Activated T-cell treated with anti-CD3 and anti-CD28 coated beads for 24 hours (primary cell): ENCODE measurements around the gene TMEM239.
A peak's percentile ranks its signal among the peaks of the same experiment; 100 is the strongest.

ENCODE experiments used
- DNase-seq: peaks from one replicate; pipeline ENCODE4 v3.0.0-alpha.2; 2020; ENCODE audit warnings: low read depth

Gene TMEM239

GRCh38 chr20:2849529-2849928, 33.4 kb downstream of the TMEM239 start:
- DNase-seq = no peak

DNA sequence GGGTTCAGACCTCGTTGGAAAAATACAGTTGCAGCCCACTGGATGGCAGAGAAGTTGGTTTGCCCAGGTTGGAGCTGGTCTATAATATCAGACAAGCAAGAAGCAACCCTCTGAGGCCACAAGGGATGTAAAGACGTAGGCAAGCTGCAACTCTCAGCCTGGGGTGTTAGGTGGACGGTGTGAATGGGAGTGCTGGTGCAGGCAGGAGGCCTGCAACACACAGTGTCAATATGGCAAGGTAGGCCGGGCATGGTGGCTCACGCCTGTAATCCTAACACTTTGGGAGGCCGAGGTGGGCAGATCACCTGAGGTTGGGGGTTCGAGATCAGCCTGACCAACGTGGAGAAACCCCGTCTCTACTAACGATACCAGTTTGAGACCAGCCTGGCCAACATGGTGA, 34.9 kb downstream of the TMEM239 start:
- DNase-seq = no peak

DNA sequence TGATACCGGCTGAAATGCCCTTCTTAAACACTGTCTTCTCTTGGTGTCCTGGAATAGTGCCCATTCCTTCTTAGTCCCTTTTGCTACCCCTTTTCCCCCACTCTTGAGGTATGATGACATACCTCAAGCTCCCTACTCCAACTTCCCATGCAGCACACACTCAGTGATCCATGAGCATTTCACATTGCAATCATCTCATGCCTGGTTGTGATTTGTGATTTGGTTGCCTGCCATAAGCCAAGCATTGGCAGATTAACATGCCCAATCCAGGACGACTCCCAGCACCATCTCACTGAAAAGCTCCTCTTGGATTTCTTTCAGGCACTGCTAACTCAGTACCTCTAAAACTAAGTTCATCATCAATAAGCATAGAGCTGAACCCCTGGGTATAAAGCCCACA, 42.4 kb downstream of the TMEM239 start:
- DNase-seq = no peak

- DNase-seq = no peak
These were observed 43.4 kb downstream of the TMEM239 start for GRCh38 chr20:2859330-2860121.

DNA sequence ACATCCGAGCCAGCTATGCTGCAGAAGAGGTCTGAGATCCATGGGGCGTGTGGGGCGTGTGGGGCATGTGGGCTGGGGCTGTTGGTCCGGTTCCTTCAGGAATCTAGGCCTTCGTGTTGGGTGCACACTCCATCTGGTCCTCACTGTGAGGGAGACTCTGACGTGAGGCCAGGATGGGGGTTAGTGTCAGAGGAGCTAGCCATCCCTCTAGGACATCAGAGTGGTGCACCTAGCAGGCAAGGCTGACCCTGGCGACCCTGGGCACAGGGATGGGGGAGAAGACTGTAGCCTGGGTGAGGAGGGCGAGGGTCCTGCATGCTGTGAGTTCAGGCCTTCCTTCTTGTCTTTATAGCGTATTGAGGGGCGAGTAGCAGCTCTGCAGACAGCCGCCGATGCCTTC, 48.5 kb downstream of the TMEM239 start:
- DNase-seq = no peak

GRCh38 chr20:2865101-2865500, 48.9 kb downstream of the TMEM239 start:
- DNase-seq = no peak

DNA sequence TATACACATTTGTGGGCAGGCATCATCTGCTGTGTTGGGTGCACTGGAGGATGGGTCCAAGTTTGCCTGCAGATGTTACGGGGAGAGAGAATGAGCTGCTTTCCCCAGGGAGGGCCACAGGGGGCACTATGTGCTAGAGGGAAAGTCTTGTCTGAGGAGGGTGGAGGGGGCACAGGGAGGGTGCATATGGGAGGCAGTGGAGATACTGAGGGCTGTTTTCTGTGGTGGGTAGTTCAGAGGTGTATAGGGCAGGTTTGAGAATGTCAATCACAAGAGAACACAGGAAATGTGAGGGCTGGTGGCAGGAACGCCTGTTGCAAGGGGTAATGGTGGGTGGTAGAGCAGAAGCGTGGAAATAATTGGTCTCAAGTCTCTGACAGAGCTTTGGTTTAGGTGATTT, 49.5 kb downstream of the TMEM239 start:
- DNase-seq = peak; percentile 25

GRCh38 chr20:2866236-2866635, 50.1 kb downstream of the TMEM239 start:
- DNase-seq = no peak

- no peak for DNase-seq
These were observed 51.1 kb downstream of the TMEM239 start for GRCh38 chr20:2867081-2867864.
